ENCODE data around the gene MAT1A. TPM values are rescaled to one million over a fixed set of nuclear protein-coding genes. Genes with fewer than 3 reads are reported as not detected.

The MAT1A gene
- total and polyA plus RNA-seq, 2 of the 8 experiments (the other 6 are each of a cell fraction or from before 2014, with no cell fraction given), result 4.1 to 6.4 TPM

DNA sequence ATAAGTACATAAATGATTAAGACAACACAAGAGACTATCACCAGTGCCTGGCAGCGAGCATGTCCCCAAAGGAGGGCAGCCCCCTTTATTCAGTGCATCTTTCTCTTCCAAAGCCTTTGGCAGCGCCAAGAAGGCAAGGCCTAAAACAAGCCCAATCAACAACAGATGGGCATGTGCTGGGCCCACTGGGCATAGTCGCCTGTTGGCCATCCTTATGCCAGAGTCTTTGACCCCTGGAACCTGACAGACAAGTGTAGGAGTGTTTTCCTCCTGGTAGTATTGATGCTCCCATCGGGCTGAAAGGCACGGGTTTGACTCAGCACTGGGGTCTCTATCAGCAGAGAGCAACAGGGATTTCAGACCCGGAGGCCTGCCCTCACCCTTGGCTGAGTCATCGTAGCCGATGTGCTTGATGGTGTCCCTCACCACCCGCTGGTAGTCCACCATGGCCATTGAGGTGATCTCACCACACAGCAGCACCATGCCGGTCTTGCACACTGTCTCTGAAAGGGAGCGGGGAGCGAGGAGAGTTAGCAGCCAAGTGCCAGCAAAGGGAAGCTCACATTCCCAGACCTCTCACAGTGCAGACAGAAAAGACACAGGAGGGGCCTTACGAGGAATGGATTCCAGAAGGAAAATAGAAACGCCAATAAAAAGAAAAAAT lies 5.8 kb downstream of the MAT1A start:
- no peak overlapping the region for H4K91ac ChIP-seq (replicated peaks; ENCODE audit: insufficient read length, low read length)
- POLR2A ChIA-PET (ENCODE audit: partially characterized antibody), result no interaction called here
- no peak overlapping the region for H3K4me3 ChIP-seq (ENCODE audit: extremely low read depth in 1 of 4, insufficient read depth in 2 of 4, low read depth in 3 of 4, low read length in 4 of 4)
- H3K4me1 ChIP-seq (replicated peaks in 1 of 4; ENCODE audit: control insufficient read depth in 3 of 4, insufficient read depth in 4 of 4, low read length in 3 of 4), result peaks cover 0 to 7% (median 0%) of the 10 kb centered on the region in 4 experiments; a peak in 2 of 7 replicates
- H2AFZ ChIP-seq (ENCODE audit: low read length), result no peak overlapping the region
- H4K20me1 ChIP-seq (replicated peaks in 1 of 2; ENCODE audit: control insufficient read depth in 1 of 2, insufficient read depth in 2 of 2, low read length in 2 of 2), result no peaks in the 10 kb centered on the region
- no peak overlapping the region for H3K23ac ChIP-seq (ENCODE audit: insufficient read length)
- no peak overlapping the region for H2AK5ac ChIP-seq (ENCODE audit: low read depth, low read length)
- no peak for FAIRE-seq
- H2BK15ac ChIP-seq (ENCODE audit: low read length), result no peak overlapping the region
- no peak overlapping the region for H4K5ac ChIP-seq (ENCODE audit: insufficient read length, low read depth, low read length)
- CTCF ChIA-PET (ENCODE audit: partially characterized antibody), result interaction anchor here (1.7 kb wide), 1 partner anchor 23 kb away, joined by 8 read pairs; no protein-coding TSS in a partner anchor
- H3K4ac ChIP-seq (replicated peaks; ENCODE audit: insufficient read length, low read depth, low read length), result no peak overlapping the region
- H3K79me1 ChIP-seq (ENCODE audit: low read depth, low read length), result no peaks in the 10 kb centered on the region
- H4K8ac ChIP-seq (ENCODE audit: extremely low read depth, insufficient read depth, low read length), result no peak overlapping the region
- no peaks in the 10 kb centered on the region for H3K9me3 ChIP-seq (ENCODE audit: insufficient read depth in 2 of 2, low read depth in 1 of 2, low read length in 1 of 2)
- no peak overlapping the region for H3K18ac ChIP-seq (ENCODE audit: extremely low read depth, low read length)
- no peak for DNase-seq (ENCODE audit: low read depth in 1 of 2, low spot score in 2 of 2)
- no peak overlapping the region for H3K4me2 ChIP-seq (ENCODE audit: insufficient read depth in 1 of 2, low read depth in 2 of 2, low read length in 2 of 2)
- no peak overlapping the region for H2BK20ac ChIP-seq (ENCODE audit: low read length)
- no peak overlapping the region for H2BK120ac ChIP-seq (replicated peaks; ENCODE audit: low read depth, low read length)
- no peaks in the 10 kb centered on the region; a peak in 2 of 7 replicates for H3K27me3 ChIP-seq (replicated peaks in 1 of 4; ENCODE audit: control insufficient read depth in 3 of 4, extremely low read depth in 1 of 4, insufficient read depth in 3 of 4, low read length in 3 of 4)
- no peaks in the 10 kb centered on the region for H3K79me2 ChIP-seq (ENCODE audit: control insufficient read depth in 1 of 2, insufficient read depth in 2 of 2, low read length in 2 of 2)
- H3K27ac ChIP-seq (ENCODE audit: low read depth, low read length), result no peak overlapping the region
- H3K56ac ChIP-seq (replicated peaks; ENCODE audit: insufficient read length, low read depth, low read length), result no peak overlapping the region
- no peaks in the 10 kb centered on the region for H3K23me2 ChIP-seq (ENCODE audit: low read depth, low read length)
- H2BK12ac ChIP-seq (ENCODE audit: low read depth, low read length), result no peak overlapping the region
- WGBS, 2 experiments (ENCODE audit: extremely low coverage in 1 of 2, insufficient coverage in 1 of 2, insufficient read length in 1 of 2, insufficient replicate concordance in 2 of 2, low coverage in 1 of 2, low lambda C conversion rate in 2 of 2, missing lambda C conversion rate in 1 of 2), result 90% methylated on average over 14 of the region's 14 CpGs; no CpG with 5 or more reads in 1 of the 2 experiments
- no peaks in the 10 kb centered on the region for H3K36me3 ChIP-seq (ENCODE audit: control insufficient read depth in 2 of 4, insufficient read depth in 4 of 4, low read length in 3 of 4)
- H2BK5ac ChIP-seq (ENCODE audit: low read depth, low read length), result no peak overlapping the region
- H3K14ac ChIP-seq (ENCODE audit: insufficient read length), result no peak overlapping the region
- no peak overlapping the region for H3K9ac ChIP-seq (replicated peaks in 1 of 4; ENCODE audit: extremely low read depth in 1 of 4, low read depth in 3 of 4, low read length in 3 of 4)
- no peak for TF ChIP-seq GTF2F1 (IDR thresholded peaks at IDR 0.05; ENCODE audit: borderline replicate concordance, low read depth, low read length)
- no peak for TF ChIP-seq SP1 (IDR thresholded peaks at IDR 0.05; ENCODE audit: low read depth, low read length)
- no peak for TF ChIP-seq SIN3A (conservative IDR thresholded peaks at IDR 0.05 in 1 of 2, IDR thresholded peaks at IDR 0.05 in 1 of 2; ENCODE audit: low read depth in 1 of 2, low read length in 2 of 2)
- no peak for TF ChIP-seq KDM5A (IDR thresholded peaks at IDR 0.05; ENCODE audit: low read length)
- no peak for TF ChIP-seq CHD2 (IDR thresholded peaks at IDR 0.05; ENCODE audit: low read length)
- no peak for TF ChIP-seq NRF1 (IDR thresholded peaks at IDR 0.05; ENCODE audit: low read depth, low read length)
- TF ChIP-seq KDM1A (IDR thresholded peaks at IDR 0.05; ENCODE audit: borderline replicate concordance, low read length), result no peak
- TF ChIP-seq POLR2A (IDR thresholded peaks at IDR 0.05; ENCODE audit: control extremely low read depth in 1 of 2, low read depth in 2 of 2, low read length in 2 of 2), result no peak
- TF ChIP-seq TCF12 (IDR thresholded peaks at IDR 0.05; ENCODE audit: low read depth, low read length), result no peak
- TF ChIP-seq EGR1 (IDR thresholded peaks at IDR 0.05; ENCODE audit: borderline replicate concordance, low read depth, low read length), result no peak
- TF ChIP-seq, protein P1, sequence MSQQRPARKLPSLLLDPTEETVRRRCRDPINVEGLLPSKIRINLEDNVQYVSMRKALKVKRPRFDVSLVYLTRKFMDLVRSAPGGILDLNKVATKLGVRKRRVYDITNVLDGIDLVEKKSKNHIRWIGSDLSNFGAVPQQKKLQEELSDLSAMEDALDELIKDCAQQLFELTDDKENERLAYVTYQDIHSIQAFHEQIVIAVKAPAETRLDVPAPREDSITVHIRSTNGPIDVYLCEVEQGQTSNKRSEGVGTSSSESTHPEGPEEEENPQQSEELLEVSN (IDR thresholded peaks at IDR 0.05), result no peak
- TF ChIP-seq SAP30 (IDR thresholded peaks at IDR 0.05; ENCODE audit: insufficient read depth, insufficient replicate concordance, low read length), result no peak
- no peak for TF ChIP-seq BCL11A (IDR thresholded peaks at IDR 0.05; ENCODE audit: low read depth in 2 of 2, low read length in 2 of 2)
- TF ChIP-seq SIX5 (IDR thresholded peaks at IDR 0.05; ENCODE audit: low read depth, low read length), result no peak
